ENCODE data around the gene PIAS4.

DNA sequence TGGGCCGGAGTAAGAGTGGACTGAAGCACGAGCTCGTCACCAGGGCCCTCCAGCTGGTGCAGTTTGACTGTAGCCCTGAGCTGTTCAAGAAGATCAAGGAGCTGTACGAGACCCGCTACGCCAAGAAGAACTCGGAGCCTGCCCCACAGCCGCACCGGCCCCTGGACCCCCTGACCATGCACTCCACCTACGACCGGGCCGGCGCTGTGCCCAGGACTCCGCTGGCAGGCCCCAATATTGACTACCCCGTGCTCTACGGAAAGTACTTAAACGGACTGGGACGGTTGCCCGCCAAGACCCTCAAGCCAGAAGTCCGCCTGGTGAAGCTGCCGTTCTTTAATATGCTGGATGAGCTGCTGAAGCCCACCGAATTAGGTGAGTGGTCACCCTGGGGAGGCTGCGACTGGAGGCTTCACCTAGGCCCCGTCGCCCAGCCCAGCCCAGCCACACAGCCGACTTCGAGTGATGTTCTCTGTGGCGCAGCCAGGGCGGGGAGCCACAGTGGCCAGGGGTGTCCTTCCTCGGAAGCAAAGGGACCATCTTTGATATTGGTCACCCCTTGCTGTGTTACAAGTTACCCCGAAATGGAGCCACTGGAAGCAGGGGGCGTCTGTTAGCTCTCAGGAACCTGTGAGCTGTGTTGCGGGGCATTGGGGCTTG, 5.6 kb downstream of the PIAS4 start:
- TF ChIP-seq, protein P1, sequence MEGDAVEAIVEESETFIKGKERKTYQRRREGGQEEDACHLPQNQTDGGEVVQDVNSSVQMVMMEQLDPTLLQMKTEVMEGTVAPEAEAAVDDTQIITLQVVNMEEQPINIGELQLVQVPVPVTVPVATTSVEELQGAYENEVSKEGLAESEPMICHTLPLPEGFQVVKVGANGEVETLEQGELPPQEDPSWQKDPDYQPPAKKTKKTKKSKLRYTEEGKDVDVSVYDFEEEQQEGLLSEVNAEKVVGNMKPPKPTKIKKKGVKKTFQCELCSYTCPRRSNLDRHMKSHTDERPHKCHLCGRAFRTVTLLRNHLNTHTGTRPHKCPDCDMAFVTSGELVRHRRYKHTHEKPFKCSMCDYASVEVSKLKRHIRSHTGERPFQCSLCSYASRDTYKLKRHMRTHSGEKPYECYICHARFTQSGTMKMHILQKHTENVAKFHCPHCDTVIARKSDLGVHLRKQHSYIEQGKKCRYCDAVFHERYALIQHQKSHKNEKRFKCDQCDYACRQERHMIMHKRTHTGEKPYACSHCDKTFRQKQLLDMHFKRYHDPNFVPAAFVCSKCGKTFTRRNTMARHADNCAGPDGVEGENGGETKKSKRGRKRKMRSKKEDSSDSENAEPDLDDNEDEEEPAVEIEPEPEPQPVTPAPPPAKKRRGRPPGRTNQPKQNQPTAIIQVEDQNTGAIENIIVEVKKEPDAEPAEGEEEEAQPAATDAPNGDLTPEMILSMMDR (IDR thresholded peaks at IDR 0.05; ENCODE audit: extremely low read depth in 1 of 2, insufficient read depth in 1 of 2, low read depth in 1 of 2, low read length in 2 of 2): no peak
- no peak for TF ChIP-seq POLR2AphosphoS5 (IDR thresholded peaks at IDR 0.05; ENCODE audit: insufficient read depth, low read depth, low read length)
